Lower lobe of right lung (tissue), 2 donors: ENCODE measurements around the gene LEPROT. TPM values are rescaled to one million over a fixed set of nuclear protein-coding genes. Genes with fewer than 3 reads are reported as not detected.

Source experiments
- ATAC-seq, 2 donors: fragments of 200-7000 bp; cut with Tn5 transposase; one replicate each; pipeline ENCODE4 v1.9.1; 2020 to 2022; ENCODE audit warnings: mild to moderate bottlenecking in 2 of 2, moderate library complexity in 2 of 2
- DNase-seq: peaks from one replicate; pipeline ENCODE4 v3.0.0-alpha.2; 2020
- H3K27ac ChIP-seq: fragments of 200-600 bp; one replicate; pipeline ENCODE4 v1.8.0; 2022
- H3K27me3 ChIP-seq: fragments of 200-600 bp; one replicate; pipeline ENCODE4 v1.8.0; 2022; ENCODE audit warnings: low read depth
- H3K36me3 ChIP-seq: fragments of 200-600 bp; one replicate; pipeline ENCODE4 v1.8.0; 2022; ENCODE audit warnings: mild to moderate bottlenecking
- H3K4me1 ChIP-seq: fragments of 200-600 bp; one replicate; pipeline ENCODE4 v1.8.0; 2022
- H3K4me3 ChIP-seq: fragments of 200-600 bp; one replicate; pipeline ENCODE4 v1.8.0; 2022; ENCODE audit warnings: mild to moderate bottlenecking
- H3K9me3 ChIP-seq: fragments of 200-600 bp; one replicate; pipeline ENCODE4 v1.8.0; 2022
- intact Hi-C: fragments of 100-400 bp; cut with DNase I; formaldehyde crosslinking; loops from one replicate; pipeline ENCODE4 v1.11.0; 2022
- total RNA-seq: library from RNA; stranded (reverse); fragmentation: NEBNext Ultra II Directional; extraction: Animal tissue kit (Norgen Biotek cat#: 25700); gene quantifications from one replicate; pipeline ENCODE4 v1.2.1, GENCODE V29; 2021
- TF ChIP-seq, protein P1 (sequence below): fragments of 200-600 bp; IDR thresholded peaks from one replicate; pipeline ENCODE4 v1.8.0; 2022; ENCODE audit warnings: antibody characterized with exemption, mild to moderate bottlenecking
- donor health status: DM: no; HTN: yes; CAD: no; lungs with severe emphysema.

LEPROT gene
- total RNA-seq, 1 donor from 2014 or later: 96.6 TPM

- no peaks in the 10 kb centered on the region for H3K4me1 ChIP-seq
- H3K9me3 ChIP-seq: no peaks in the 10 kb centered on the region
- H3K27ac ChIP-seq: no peak overlapping the region
- no peak overlapping the region for H3K4me3 ChIP-seq
- no peaks in the 10 kb centered on the region for H3K27me3 ChIP-seq
- TF ChIP-seq, protein P1, sequence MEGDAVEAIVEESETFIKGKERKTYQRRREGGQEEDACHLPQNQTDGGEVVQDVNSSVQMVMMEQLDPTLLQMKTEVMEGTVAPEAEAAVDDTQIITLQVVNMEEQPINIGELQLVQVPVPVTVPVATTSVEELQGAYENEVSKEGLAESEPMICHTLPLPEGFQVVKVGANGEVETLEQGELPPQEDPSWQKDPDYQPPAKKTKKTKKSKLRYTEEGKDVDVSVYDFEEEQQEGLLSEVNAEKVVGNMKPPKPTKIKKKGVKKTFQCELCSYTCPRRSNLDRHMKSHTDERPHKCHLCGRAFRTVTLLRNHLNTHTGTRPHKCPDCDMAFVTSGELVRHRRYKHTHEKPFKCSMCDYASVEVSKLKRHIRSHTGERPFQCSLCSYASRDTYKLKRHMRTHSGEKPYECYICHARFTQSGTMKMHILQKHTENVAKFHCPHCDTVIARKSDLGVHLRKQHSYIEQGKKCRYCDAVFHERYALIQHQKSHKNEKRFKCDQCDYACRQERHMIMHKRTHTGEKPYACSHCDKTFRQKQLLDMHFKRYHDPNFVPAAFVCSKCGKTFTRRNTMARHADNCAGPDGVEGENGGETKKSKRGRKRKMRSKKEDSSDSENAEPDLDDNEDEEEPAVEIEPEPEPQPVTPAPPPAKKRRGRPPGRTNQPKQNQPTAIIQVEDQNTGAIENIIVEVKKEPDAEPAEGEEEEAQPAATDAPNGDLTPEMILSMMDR: no peak
- ATAC-seq (no peak), DNase-seq (no peak)
- intact Hi-C loops: no loop called here
- H3K36me3 ChIP-seq: no peaks in the 10 kb centered on the region
Measured at GRCh38 chr1:65404941-65405340, 15.5 kb upstream of the LEPROT start.

DNA sequence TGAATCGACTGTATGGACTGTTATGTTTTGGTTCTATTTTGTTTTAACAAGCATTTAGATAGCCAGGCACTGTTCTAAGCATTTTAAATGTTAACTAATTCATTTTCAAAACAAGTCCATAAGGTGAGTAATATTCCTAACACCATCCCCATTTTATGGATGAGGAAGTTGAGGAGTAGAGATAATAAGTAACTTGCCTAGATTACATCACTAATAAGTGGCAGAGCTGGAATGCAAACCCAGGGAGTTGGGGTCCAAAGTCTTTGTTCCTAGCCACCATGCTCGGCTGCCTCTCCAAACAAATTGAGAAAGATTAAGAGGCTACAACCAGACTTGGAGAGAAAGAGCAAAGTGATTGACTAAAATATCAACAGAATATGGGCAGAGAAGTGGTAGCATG lies 12.6 kb upstream of the LEPROT start:
- Histone ChIP-seq H3K4me3 (no peak overlapping the region), H3K9me3 (no peaks in the 10 kb centered on the region), H3K27me3 (no peaks in the 10 kb centered on the region), H3K27ac (no peak overlapping the region), H3K36me3 (no peaks in the 10 kb centered on the region), H3K4me1 (no peaks in the 10 kb centered on the region)
- ATAC-seq (no peak), DNase-seq (no peak)
- intact Hi-C loops: no loop called here
- TF ChIP-seq, protein P1: no peak

GRCh38 chr1:65409314-65409713 lies 11.2 kb upstream of the LEPROT start:
- Histone ChIP-seq H3K4me1 (no peaks in the 10 kb centered on the region), H3K36me3 (no peaks in the 10 kb centered on the region), H3K27me3 (no peaks in the 10 kb centered on the region), H3K27ac (no peak overlapping the region), H3K4me3 (no peak overlapping the region), H3K9me3 (no peaks in the 10 kb centered on the region)
- TF ChIP-seq, protein P1: no peak
- DNase-seq (no peak), ATAC-seq (no peak)
- intact Hi-C loops: no loop called here

- Histone ChIP-seq H3K27me3 (no peaks in the 10 kb centered on the region), H3K9me3 (no peaks in the 10 kb centered on the region), H3K36me3 (no peaks in the 10 kb centered on the region), H3K4me3 (no peak overlapping the region), H3K27ac (no peak overlapping the region), H3K4me1 (no peaks in the 10 kb centered on the region)
- ATAC-seq (no peak), DNase-seq (no peak)
- intact Hi-C loops: no loop called here
- TF ChIP-seq, protein P1: no peak
Measured at GRCh38 chr1:65409816-65410326, 10.6 kb upstream of the LEPROT start.

- Histone ChIP-seq H3K27ac (no peak overlapping the region), H3K4me3 (no peak overlapping the region), H3K9me3 (no peaks in the 10 kb centered on the region), H3K4me1 (no peaks in the 10 kb centered on the region), H3K36me3 (no peaks in the 10 kb centered on the region), H3K27me3 (no peaks in the 10 kb centered on the region)
- intact Hi-C loops: no loop called here
- ATAC-seq (no peak), DNase-seq (no peak)
- TF ChIP-seq, protein P1: no peak
Measured at GRCh38 chr1:65412256-65412983, 8.0 kb upstream of the LEPROT start.
